ENCODE data around the gene WDR93. TPM values are rescaled to one million over a fixed set of nuclear protein-coding genes. Genes with fewer than 3 reads are reported as not detected.

Gene WDR93
- total RNA-seq, 4 donors from 2014 or later = 0.13 to 0.42 (median 0.17) TPM; not detected in 1

DNA sequence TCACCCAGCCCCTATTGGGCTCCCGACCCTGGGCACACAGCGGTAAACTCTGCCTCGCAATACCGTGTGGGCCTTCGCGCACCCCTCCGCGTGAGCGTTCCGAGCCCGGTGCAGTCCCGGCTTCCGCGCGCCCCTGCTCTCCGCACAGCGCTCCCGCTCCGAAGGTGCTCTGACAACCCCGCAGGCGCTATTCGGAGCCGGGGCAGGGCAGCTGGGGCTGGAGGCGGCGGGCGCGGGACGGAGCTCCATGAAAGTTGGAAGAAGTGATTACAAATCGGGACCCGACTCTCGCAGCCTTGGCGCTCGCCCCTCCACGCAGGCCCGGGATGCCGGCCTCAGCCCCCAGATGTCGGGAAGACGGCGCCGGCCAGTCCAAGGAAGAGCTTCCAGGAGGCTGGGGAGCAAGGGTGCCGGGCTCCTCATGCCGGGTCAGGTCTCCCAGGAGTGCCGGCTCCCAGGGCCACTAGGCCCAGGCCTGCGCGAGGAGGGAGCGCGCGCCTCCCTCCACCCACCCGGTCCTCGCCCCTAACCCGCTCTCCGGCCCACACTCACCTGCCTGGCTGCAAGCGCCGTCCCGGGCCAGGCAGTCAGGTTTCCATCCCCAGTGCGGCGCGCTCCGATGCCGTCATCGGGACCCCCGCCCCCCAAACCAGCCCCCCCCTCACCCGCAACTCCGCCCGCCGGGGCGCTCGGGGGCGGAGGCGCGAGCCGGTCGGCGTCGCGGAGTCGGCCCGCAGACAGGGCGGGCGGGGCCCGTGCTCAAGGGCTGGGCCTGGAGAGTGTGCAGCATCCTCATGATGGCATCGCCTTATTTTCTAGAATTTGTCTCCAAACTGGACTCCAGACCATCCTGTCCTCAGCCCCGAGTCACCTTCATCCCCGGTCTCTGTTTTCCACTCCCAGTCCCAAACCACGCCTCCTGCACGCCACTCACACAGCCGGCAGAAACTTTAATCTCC is 35.5 kb upstream of the WDR93 start, which contains the start of gene KIF7:
Gene KIF7, minus strand, starts transcription at position 621 of the 959 bp plus-strand sequence. CDS start 2,537 bp downstream, outside the sequence.
- WGBS = 2% methylated on average over 46 of the region's 87 CpGs
- H3K4me1 ChIP-seq = peaks cover 6 to 33% (median 20%) of the 10 kb centered on the region in 4 donors
- no peaks in the 10 kb centered on the region for H3K9me3 ChIP-seq
- TF ChIP-seq POLR2AphosphoS5 (IDR thresholded peaks at IDR 0.05) (peak; percentile 35 to 63), POLR2A (IDR thresholded peaks at IDR 0.05; ENCODE audit: low read depth) (no peak)
- no peak for DNase-seq (ENCODE audit: extremely low spot score)
- peak within 1 kb of the TSS; percentile 71 to 88 (median 83) for H3K27ac ChIP-seq (replicated peaks in 1 of 4)
- H3K4me3 ChIP-seq = peak within 1 kb of the TSS; percentile 61 to 87 (median 74)
- intact Hi-C loops (cut with DNase I) = no loop called here
- peaks cover 0 to 10% (median 4%) of the 10 kb centered on the region in 4 donors for H3K36me3 ChIP-seq
- peaks cover 0 to 11% (median 0%) of the 10 kb centered on the region in 4 donors for H3K27me3 ChIP-seq

DNA sequence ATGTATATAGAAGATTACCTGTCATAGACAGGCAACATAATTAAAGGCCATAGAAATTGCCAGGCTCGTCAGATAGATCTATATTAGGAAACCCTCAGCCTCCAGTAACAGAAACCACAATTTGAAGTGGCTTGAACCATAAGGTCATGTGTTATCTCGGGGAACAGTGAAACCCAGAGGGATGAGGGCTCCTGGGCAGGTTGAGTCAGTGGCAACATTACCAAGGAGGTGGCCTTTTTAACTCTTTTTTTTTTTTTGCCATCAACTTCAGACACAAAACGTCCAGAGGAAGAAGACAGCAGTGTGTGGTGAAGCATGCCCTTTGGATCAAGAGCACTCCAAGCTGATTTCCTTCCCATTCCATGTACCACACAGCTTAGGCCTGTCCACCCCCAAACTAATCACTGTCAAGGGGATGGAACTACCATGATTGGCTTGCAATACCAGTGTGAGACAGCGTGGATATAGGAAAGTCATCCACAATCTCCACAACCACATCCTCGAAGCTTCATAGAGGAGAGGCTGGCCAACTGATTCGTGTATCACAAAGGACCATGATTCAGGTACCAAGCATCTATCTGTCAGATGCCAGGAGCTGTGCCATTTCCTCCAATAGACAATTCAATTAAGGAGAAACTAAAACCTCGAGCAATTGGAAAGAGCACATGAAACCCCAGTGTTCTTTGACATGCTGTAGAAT is 34.3 kb upstream of the WDR93 start:
- Histone ChIP-seq H3K27me3 (peaks cover 0 to 11% (median 0%) of the 10 kb centered on the region in 4 donors), H3K4me1 (peaks cover 6 to 33% (median 20%) of the 10 kb centered on the region in 4 donors), H3K4me3 (no peak overlapping the region), H3K9me3 (no peaks in the 10 kb centered on the region), H3K36me3 (peaks cover 0 to 9% (median 4%) of the 10 kb centered on the region in 4 donors), H3K27ac (replicated peaks in 1 of 4) (peak overlapping the region in 3 of 4 donors; percentile 71 to 88 (median 78))
- 78% methylated on average over 7 of the region's 7 CpGs for WGBS
- no peak for DNase-seq (ENCODE audit: extremely low spot score)
- intact Hi-C loops (cut with DNase I) = no loop called here
- TF ChIP-seq, protein P1, sequence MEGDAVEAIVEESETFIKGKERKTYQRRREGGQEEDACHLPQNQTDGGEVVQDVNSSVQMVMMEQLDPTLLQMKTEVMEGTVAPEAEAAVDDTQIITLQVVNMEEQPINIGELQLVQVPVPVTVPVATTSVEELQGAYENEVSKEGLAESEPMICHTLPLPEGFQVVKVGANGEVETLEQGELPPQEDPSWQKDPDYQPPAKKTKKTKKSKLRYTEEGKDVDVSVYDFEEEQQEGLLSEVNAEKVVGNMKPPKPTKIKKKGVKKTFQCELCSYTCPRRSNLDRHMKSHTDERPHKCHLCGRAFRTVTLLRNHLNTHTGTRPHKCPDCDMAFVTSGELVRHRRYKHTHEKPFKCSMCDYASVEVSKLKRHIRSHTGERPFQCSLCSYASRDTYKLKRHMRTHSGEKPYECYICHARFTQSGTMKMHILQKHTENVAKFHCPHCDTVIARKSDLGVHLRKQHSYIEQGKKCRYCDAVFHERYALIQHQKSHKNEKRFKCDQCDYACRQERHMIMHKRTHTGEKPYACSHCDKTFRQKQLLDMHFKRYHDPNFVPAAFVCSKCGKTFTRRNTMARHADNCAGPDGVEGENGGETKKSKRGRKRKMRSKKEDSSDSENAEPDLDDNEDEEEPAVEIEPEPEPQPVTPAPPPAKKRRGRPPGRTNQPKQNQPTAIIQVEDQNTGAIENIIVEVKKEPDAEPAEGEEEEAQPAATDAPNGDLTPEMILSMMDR (IDR thresholded peaks at IDR 0.05) = no peak
- TF ChIP-seq POLR2AphosphoS5 (IDR thresholded peaks at IDR 0.05) (no peak), EP300 (IDR thresholded peaks at IDR 0.05) (no peak), POLR2A (IDR thresholded peaks at IDR 0.05; ENCODE audit: low read depth) (no peak)

DNA sequence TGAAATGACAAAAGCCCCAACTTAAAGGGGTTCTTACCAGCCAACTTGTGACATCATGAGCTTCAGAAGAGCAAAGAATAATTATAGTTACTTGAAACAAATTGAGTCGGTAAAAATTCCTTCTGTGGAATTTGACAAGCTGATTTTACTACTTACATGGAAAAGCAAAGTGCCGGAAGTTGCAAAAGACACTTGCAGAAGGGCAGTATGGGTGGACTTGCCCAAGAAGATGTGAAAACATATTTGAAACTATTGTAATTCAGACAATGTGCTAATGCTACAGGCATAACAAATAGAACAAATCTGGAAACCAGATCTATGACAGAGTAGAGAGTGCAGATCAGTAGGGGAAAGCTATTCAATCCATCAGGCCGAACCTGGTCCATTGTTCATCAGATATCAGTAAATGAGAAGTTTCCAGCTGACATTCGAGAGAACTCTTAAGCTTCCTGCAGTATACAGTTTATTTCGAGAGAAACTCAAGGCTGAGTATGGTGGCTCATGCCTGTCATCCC is 32.9 kb upstream of the WDR93 start:
- no peak overlapping the region for H3K27ac ChIP-seq (replicated peaks in 1 of 4)
- intact Hi-C loops (cut with DNase I) = no loop called here
- no peak overlapping the region for H3K4me3 ChIP-seq
- no peaks in the 10 kb centered on the region for H3K9me3 ChIP-seq
- TF ChIP-seq POLR2AphosphoS5 (IDR thresholded peaks at IDR 0.05) = no peak
- no peak for TF ChIP-seq POLR2A (IDR thresholded peaks at IDR 0.05; ENCODE audit: low read depth)
- TF ChIP-seq, protein P1 (IDR thresholded peaks at IDR 0.05) = no peak
- TF ChIP-seq EP300 (IDR thresholded peaks at IDR 0.05) = no peak
- H3K27me3 ChIP-seq = peaks cover 0 to 11% (median 0%) of the 10 kb centered on the region in 4 donors
- H3K4me1 ChIP-seq = peaks cover 12 to 37% (median 21%) of the 10 kb centered on the region in 4 donors
- no peaks in the 10 kb centered on the region for H3K36me3 ChIP-seq
- WGBS = 91% methylated on average over 5 of the region's 5 CpGs
- DNase-seq (ENCODE audit: extremely low spot score) = no peak

DNA sequence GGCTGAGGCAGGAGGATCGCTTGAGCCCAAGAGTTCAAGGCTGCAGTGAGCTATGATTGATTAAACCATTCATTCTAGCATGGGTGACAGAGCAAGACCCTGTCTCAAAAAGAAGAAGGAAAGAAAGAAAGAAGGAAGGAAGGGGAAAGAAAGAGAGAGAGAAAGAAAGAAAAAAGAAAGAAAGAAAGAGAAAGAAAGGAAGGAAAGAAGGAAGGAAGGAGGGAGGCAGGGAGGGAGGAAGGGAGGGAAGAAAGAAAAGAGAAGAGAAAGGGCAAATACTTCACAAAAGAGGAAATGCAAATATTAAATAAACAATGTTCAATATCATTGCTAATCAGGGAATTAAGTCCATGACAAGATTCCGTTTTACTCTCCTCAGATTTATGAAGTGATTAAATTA is 31.3 kb upstream of the WDR93 start:
- intact Hi-C loops (cut with DNase I) = no loop called here
- peaks cover 0 to 10% (median 0%) of the 10 kb centered on the region in 4 donors for H3K27me3 ChIP-seq
- 88% methylated on average over 2 of the region's 2 CpGs for WGBS

More for the DNA sequence above, 31.3 kb upstream of the WDR93 start:
- H3K4me1 ChIP-seq = peaks cover 15 to 27% (median 20%) of the 10 kb centered on the region in 4 donors
- H3K4me3 ChIP-seq = no peak overlapping the region
- no peak overlapping the region for H3K27ac ChIP-seq (replicated peaks in 1 of 4)
- no peak for DNase-seq (ENCODE audit: extremely low spot score)
- no peaks in the 10 kb centered on the region for H3K36me3 ChIP-seq
- TF ChIP-seq POLR2A (IDR thresholded peaks at IDR 0.05; ENCODE audit: low read depth) = no peak
- TF ChIP-seq, protein P1 (IDR thresholded peaks at IDR 0.05) = no peak
- no peak for TF ChIP-seq POLR2AphosphoS5 (IDR thresholded peaks at IDR 0.05)
- no peak for TF ChIP-seq EP300 (IDR thresholded peaks at IDR 0.05)
- H3K9me3 ChIP-seq = no peaks in the 10 kb centered on the region

All from esophagus muscularis mucosa (tissue), 4 donors.